ENCODE data around the gene COL6A3.

Gene COL6A3

GRCh38 chr2:237319887-237320286 lies 94.1 kb downstream of the COL6A3 start:
- TF ChIP-seq EZH2phosphoT487 (IDR thresholded peaks at IDR 0.05; ENCODE audit: borderline replicate concordance), result no peak
- TF ChIP-seq CTCF (conservative IDR thresholded peaks at IDR 0.05; ENCODE audit: low read length), result no peak
- H3K36me3 ChIP-seq (ENCODE audit: insufficient read depth, low read length), result no peaks in the 10 kb centered on the region
- H3K79me2 ChIP-seq (ENCODE audit: insufficient read depth, low read length), result no peaks in the 10 kb centered on the region
- H3K9ac ChIP-seq (ENCODE audit: low read depth, low read length, poor library complexity, severe bottlenecking), result no peak overlapping the region
- H4K20me1 ChIP-seq (ENCODE audit: insufficient read depth, low read length, poor library complexity, severe bottlenecking), result no peaks in the 10 kb centered on the region
- no peaks in the 10 kb centered on the region for H3K9me3 ChIP-seq (ENCODE audit: insufficient read depth, low read depth, low read length)
- H3F3A ChIP-seq (ENCODE audit: low read depth), result no peaks in the 10 kb centered on the region
- H2AFZ ChIP-seq (ENCODE audit: low read length), result no peak overlapping the region
- H3K9me2 ChIP-seq (replicated peaks; ENCODE audit: low read depth, low read length), result no peaks in the 10 kb centered on the region
- H3K4me2 ChIP-seq (ENCODE audit: low read depth, low read length, poor library complexity, severe bottlenecking), result no peak overlapping the region
- H3K4me1 ChIP-seq (ENCODE audit: insufficient read depth, low read length, poor library complexity, severe bottlenecking), result no peaks in the 10 kb centered on the region
- H3K4me3 ChIP-seq (ENCODE audit: low read length, poor library complexity, severe bottlenecking), result no peak overlapping the region
- no peaks in the 10 kb centered on the region for H3K27me3 ChIP-seq (ENCODE audit: insufficient read depth, low read length, poor library complexity, severe bottlenecking)

- H3K4me3 ChIP-seq (ENCODE audit: low read length, poor library complexity, severe bottlenecking), result no peak overlapping the region
- H4K20me1 ChIP-seq (ENCODE audit: insufficient read depth, low read length, poor library complexity, severe bottlenecking), result no peaks in the 10 kb centered on the region
- no peak overlapping the region for H3K4me2 ChIP-seq (ENCODE audit: low read depth, low read length, poor library complexity, severe bottlenecking)
- no peaks in the 10 kb centered on the region for H3K36me3 ChIP-seq (ENCODE audit: insufficient read depth, low read length)
- no peaks in the 10 kb centered on the region for H3K4me1 ChIP-seq (ENCODE audit: insufficient read depth, low read length, poor library complexity, severe bottlenecking)
- no peak for TF ChIP-seq EZH2phosphoT487 (IDR thresholded peaks at IDR 0.05; ENCODE audit: borderline replicate concordance)
- no peak for TF ChIP-seq CTCF (conservative IDR thresholded peaks at IDR 0.05; ENCODE audit: low read length)
- H3K9ac ChIP-seq (ENCODE audit: low read depth, low read length, poor library complexity, severe bottlenecking), result no peak overlapping the region
- no peaks in the 10 kb centered on the region for H3F3A ChIP-seq (ENCODE audit: low read depth)
- no peak overlapping the region for H2AFZ ChIP-seq (ENCODE audit: low read length)
- H3K79me2 ChIP-seq (ENCODE audit: insufficient read depth, low read length), result no peaks in the 10 kb centered on the region
- no peaks in the 10 kb centered on the region for H3K9me2 ChIP-seq (replicated peaks; ENCODE audit: low read depth, low read length)
- H3K27me3 ChIP-seq (ENCODE audit: insufficient read depth, low read length, poor library complexity, severe bottlenecking), result no peaks in the 10 kb centered on the region
- H3K9me3 ChIP-seq (ENCODE audit: insufficient read depth, low read depth, low read length), result no peaks in the 10 kb centered on the region
Observed at GRCh38 chr2:237319086-237319820, 94.7 kb downstream of the COL6A3 start.

- Histone ChIP-seq H3K9me3 (ENCODE audit: insufficient read depth, low read depth, low read length) (no peaks in the 10 kb centered on the region), H3K4me3 (ENCODE audit: low read length, poor library complexity, severe bottlenecking) (no peak overlapping the region), H3K4me2 (ENCODE audit: low read depth, low read length, poor library complexity, severe bottlenecking) (no peak overlapping the region), H3K36me3 (ENCODE audit: insufficient read depth, low read length) (no peaks in the 10 kb centered on the region), H3K27me3 (ENCODE audit: insufficient read depth, low read length, poor library complexity, severe bottlenecking) (no peaks in the 10 kb centered on the region), H2AFZ (ENCODE audit: low read length) (no peak overlapping the region), H3K9me2 (replicated peaks; ENCODE audit: low read depth, low read length) (no peaks in the 10 kb centered on the region), H3K4me1 (ENCODE audit: insufficient read depth, low read length, poor library complexity, severe bottlenecking) (no peaks in the 10 kb centered on the region), H4K20me1 (ENCODE audit: insufficient read depth, low read length, poor library complexity, severe bottlenecking) (no peaks in the 10 kb centered on the region), H3K9ac (ENCODE audit: low read depth, low read length, poor library complexity, severe bottlenecking) (no peak overlapping the region), H3F3A (ENCODE audit: low read depth) (no peaks in the 10 kb centered on the region), H3K79me2 (ENCODE audit: insufficient read depth, low read length) (no peaks in the 10 kb centered on the region)
- TF ChIP-seq EZH2phosphoT487 (IDR thresholded peaks at IDR 0.05; ENCODE audit: borderline replicate concordance) (no peak), CTCF (conservative IDR thresholded peaks at IDR 0.05; ENCODE audit: low read length) (no peak)
Observed at GRCh38 chr2:237316339-237316738, 97.6 kb downstream of the COL6A3 start.

All from Loucy (cell line).